H1 (cell line): ENCODE data around the gene DYNLRB2.

Experiments used
- BRCA1 ChIP-seq: IDR thresholded peaks from 2 replicates; pipeline ENCODE4 v1.6.1; 2012; ENCODE audit warnings: low read depth, low read length, improper control_type of control experiment
- EGR1 ChIP-seq: IDR thresholded peaks from 2 replicates; pipeline ENCODE4 v1.6.1; 2011; ENCODE audit warnings: low read depth, low read length, borderline replicate concordance
- FOSL1 ChIP-seq: IDR thresholded peaks from 2 replicates; pipeline ENCODE4 v1.6.1; 2011; ENCODE audit warnings: mild to moderate bottlenecking, low read depth, low read length, moderate library complexity; ENCODE audit not compliant: insufficient read depth
- RBBP5 ChIP-seq: IDR thresholded peaks from 2 replicates; pipeline ENCODE4 v1.7.1; 2012; ENCODE audit warnings: low read depth, mild to moderate bottlenecking, inconsistent platforms, low read length, moderate library complexity, borderline replicate concordance

- TF ChIP-seq EGR1 (no peak), FOSL1 (no peak), RBBP5 (no peak), BRCA1 (no peak)
Observed at GRCh38 chr16:80594756-80595155, 54.0 kb downstream of the DYNLRB2 start.
